Posterior vena cava (tissue), 2 donors: Measurements from ENCODE around the gene CGB3. TPM values are rescaled to one million over a fixed set of nuclear protein-coding genes. Genes with fewer than 3 reads are reported as not detected.

ENCODE experiments used
- DNase-seq: peaks from one replicate; pipeline ENCODE4 v3.0.0-alpha.2; 2020; ENCODE audit warnings: low spot score
- intact Hi-C, 2 donors: fragments of 100-400 bp; cut with DNase I; formaldehyde crosslinking; loops; one replicate each; pipeline versions ENCODE4 v1.14.1 to v1.14.2; 2022 to 2023
- microRNA-seq, 2 donors: library from miRNA; unstranded; fragments of <30 nt; microRNA quantifications; one replicate each; pipeline ENCODE4 v1.2.0, GENCODE V29; 2020 to 2021; ENCODE audit warnings: borderline microRNAs expressed in 2 of 2
- total RNA-seq, 2 donors: library from RNA; stranded (reverse); fragmentation: NEBNext Ultra II Directional; extraction: Animal tissue kit (Norgen Biotek cat#: 25700); gene quantifications; one replicate each; pipeline ENCODE4 v1.2.1, GENCODE V29; 2021
- donor health status: DM: yes; HTN: yes; CAD: no.
- donor health status: DM: yes; HTN: yes; CAD: no.

Gene CGB3
- total RNA-seq, 2 donors from 2014 or later, result not detected

- DNase-seq, result no peak
- intact Hi-C loops, result no loop called here
Measured at GRCh38 chr19:48992581-48993174, 31.5 kb downstream of the CGB3 start.

GRCh38 chr19:48991873-48992580 is 32.1 kb downstream of the CGB3 start:
- DNase-seq, result no peak
- intact Hi-C loops, result no loop called here

DNA sequence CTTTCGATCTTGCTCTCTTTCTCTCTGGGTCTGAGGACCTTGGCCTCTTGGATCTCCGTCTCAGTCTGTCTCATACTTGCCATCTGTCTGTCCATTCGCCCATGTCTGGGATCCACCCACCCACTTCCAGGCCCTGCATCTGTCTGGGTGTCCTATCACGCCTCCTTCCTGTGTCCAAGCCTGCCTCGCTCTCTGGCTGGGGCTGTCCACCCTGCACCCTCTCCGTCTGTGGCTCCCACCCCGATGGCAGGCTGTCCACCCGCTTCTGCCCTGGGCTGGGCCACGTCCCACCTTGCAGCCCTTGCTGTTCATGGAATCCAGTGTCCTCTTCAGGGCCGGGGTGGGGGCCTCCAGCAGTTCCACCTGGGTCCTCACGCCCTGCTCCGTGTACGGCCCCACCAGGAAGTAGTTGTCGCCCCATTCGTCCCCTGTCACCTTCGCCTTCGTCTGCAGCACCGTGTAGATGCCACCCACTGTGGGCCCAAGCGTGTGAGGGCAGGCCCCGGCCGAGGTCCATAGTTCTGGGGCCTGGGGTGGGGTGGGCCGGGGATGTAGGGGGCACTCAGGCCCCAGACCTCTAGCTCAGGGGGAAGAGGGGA is 33.0 kb downstream of the CGB3 start:
- no peak for DNase-seq
- intact Hi-C loops, result no loop called here

DNA sequence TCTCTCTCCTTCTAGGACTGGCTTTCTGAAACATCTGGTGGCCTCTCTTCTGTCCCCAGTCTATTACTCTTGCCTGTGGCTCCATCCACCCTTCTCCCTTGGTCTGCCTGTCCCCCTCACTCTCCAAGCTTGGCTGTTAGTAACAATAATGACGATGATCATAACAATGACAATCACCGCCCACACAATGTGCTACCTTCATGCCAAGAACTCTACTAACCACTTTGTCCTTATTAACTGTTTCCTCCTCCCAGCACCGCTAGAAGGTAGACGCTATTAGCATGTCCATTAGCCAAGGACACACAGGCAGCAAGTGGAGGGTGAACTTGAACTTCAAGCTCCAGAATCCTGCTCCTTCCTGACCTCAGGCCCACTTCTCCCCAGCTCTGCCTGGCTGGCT is 33.7 kb downstream of the CGB3 start:
- no peak for DNase-seq
- intact Hi-C loops, result no loop called here

DNA sequence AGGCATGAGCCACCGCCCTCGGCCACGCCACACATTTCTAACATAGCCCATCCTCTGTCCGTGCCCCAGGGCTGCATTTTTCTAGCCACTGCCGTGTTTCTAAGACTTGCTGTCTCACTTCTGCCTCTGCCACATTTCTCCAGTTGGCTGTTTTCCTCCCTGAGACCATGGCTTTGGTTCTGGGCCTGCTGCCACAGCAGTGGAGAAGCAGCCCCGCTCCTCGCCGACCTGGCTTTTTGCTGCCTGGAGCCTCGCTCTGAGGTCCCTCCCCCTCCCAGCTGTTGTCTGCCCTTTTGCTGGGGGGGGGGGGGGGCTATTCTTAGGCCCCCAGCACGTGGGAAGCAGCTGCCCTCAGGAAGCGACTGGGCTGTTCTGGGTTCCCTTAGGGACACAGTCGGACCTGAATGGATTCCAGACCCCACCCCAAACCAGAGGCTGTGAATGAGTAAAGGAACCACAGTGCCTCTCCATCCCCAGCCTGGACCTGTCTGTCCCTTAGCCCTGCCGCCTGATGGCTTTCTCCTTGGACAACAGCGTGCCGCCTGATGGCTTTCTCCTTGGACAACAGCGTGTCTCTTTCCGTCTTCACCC is 34.3 kb downstream of the CGB3 start:
- intact Hi-C loops, result loop anchor here in 1 of 2 donors (5.0 kb wide), 1 partner anchor 347 kb away; no protein-coding TSS in a partner anchor

DNA sequence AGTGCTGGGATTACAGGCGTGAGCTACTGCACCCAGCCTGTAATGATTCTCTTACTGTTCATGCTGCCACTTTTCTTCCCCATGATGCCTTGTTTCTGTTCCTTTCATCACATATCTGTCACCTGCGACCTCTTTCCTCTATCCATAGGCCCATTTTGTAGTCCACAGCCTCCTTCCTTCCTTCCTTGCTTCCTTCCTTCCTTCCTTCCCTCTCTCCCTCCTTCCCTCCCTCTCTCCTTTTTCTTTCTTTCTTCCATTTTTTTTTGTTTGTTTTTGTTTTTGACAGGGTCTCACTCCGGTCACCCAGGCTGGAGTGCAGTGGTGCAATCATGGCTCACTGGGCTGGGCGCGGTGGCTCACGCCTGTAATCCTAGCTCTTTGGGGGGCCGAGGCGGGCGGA is 35.3 kb downstream of the CGB3 start:
- no peak for DNase-seq
- intact Hi-C loops, result loop anchor here in 1 of 2 donors (5.0 kb wide), 1 partner anchor 347 kb away; no protein-coding TSS in a partner anchor

More for the DNA sequence above, 34.3 kb downstream of the CGB3 start:
- no peak for DNase-seq

GRCh38 chr19:48988286-48988685 is 35.8 kb downstream of the CGB3 start:
- intact Hi-C loops, result loop anchor here in 1 of 2 donors (5.0 kb wide), 1 partner anchor 346 kb away; no protein-coding TSS in a partner anchor

GRCh38 chr19:48987323-48987722 is 36.8 kb downstream of the CGB3 start:
- intact Hi-C loops, result loop anchor here in 1 of 2 donors (5.0 kb wide), 1 partner anchor 345 kb away; no protein-coding TSS in a partner anchor
- no peak for DNase-seq

More at GRCh38 chr19:48988286-48988685, 35.8 kb downstream of the CGB3 start:
- no peak for DNase-seq

GRCh38 chr19:48986211-48986610 is 37.9 kb downstream of the CGB3 start:
- intact Hi-C loops, result loop anchor here in 1 of 2 donors (5.0 kb wide), 1 partner anchor 344 kb away; no protein-coding TSS in a partner anchor
- DNase-seq, result no peak

GRCh38 chr19:48985711-48986110 is 38.4 kb downstream of the CGB3 start:
- no peak for DNase-seq
- intact Hi-C loops, result loop anchor here in 1 of 2 donors (5.0 kb wide), 1 partner anchor 343 kb away; no protein-coding TSS in a partner anchor

GRCh38 chr19:48982280-48982679 is 41.9 kb downstream of the CGB3 start:
- intact Hi-C loops, result no loop called here

GRCh38 chr19:48977061-48977460 is 47.1 kb downstream of the CGB3 start:
- intact Hi-C loops, result no loop called here
- no peak for DNase-seq

More at GRCh38 chr19:48982280-48982679, 41.9 kb downstream of the CGB3 start:
- no peak for DNase-seq

- intact Hi-C loops, result no loop called here
- DNase-seq, result no peak
Measured at GRCh38 chr19:48975947-48976847, 47.9 kb downstream of the CGB3 start.

Small RNA genes within 50 kb of the gene (microRNA-seq; reads per million reads assigned to microRNA genes)
- gene MIR6798, result 0 to 0.26 reads per million in 2 donors

Other genes with a start within 250 kb of the CGB3 start
- 10 to 100 TPM; 21.7 to 24.9 TPM for gene BCAT2, start 213.3 kb downstream of the CGB3 start, total RNA-seq
- 1 to 10 TPM; 5.6 to 6.6 TPM for gene HSD17B14, start 187.8 kb downstream of the CGB3 start, total RNA-seq
- 10 to 100 TPM; 91.0 to 91.2 TPM for gene PLEKHA4, start 155.7 kb downstream of the CGB3 start, total RNA-seq
- 100 to 1,000 TPM in 1 of 2 donors, 10 to 100 TPM in 1; 72.8 to 172 TPM for gene PPP1R15A, start 151.9 kb downstream of the CGB3 start, total RNA-seq
- gene TULP2, start 125.6 kb downstream of the CGB3 start, total RNA-seq, result 1 to 10 TPM in 1 of 2 donors, under 1 TPM in 1; 0.86 to 1.9 TPM
- gene NUCB1, start 124.0 kb downstream of the CGB3 start, total RNA-seq, result 100 to 1,000 TPM; 219 to 282 TPM
- gene DHDH, start 90.6 kb downstream of the CGB3 start, total RNA-seq, result not detected
- gene BAX, start 69.5 kb downstream of the CGB3 start, total RNA-seq, result 10 to 100 TPM; 44.6 to 53.4 TPM
- gene FTL, start 59.0 kb downstream of the CGB3 start, total RNA-seq, result 1,000 to 10,000 TPM; 2,854 to 3,275 TPM
- 10 to 100 TPM; 28.0 to 39.5 TPM for gene GYS1, start 31.0 kb downstream of the CGB3 start, total RNA-seq
- gene RUVBL2, start 30.4 kb downstream of the CGB3 start, total RNA-seq, result 10 to 100 TPM; 34.7 to 43.1 TPM
- not detected for gene LHB, start 7.2 kb downstream of the CGB3 start, total RNA-seq
- gene CGB2, start 7.6 kb upstream of the CGB3 start, total RNA-seq, result not detected
- gene CGB1, start 12.6 kb upstream of the CGB3 start, total RNA-seq, result not detected
- not detected for gene CGB5, start 19.5 kb upstream of the CGB3 start, total RNA-seq
- not detected for gene CGB8, start 24.8 kb upstream of the CGB3 start, total RNA-seq
- gene CGB7, start 33.4 kb upstream of the CGB3 start, total RNA-seq, result not detected
- not detected for gene NTF4, start 40.5 kb upstream of the CGB3 start, total RNA-seq
- gene KCNA7, start 48.4 kb upstream of the CGB3 start, total RNA-seq, result not detected
- gene SNRNP70, start 61.1 kb upstream of the CGB3 start, total RNA-seq, result 100 to 1,000 TPM; 114 to 124 TPM
- gene LIN7B, start 90.0 kb upstream of the CGB3 start, total RNA-seq, result 1 to 10 TPM; 9.0 to 9.3 TPM
- under 1 TPM in 1 of 2 donors, not detected in 1; 0.81 TPM for gene C19orf73, start 94.8 kb upstream of the CGB3 start, total RNA-seq
- 1 to 10 TPM; 3.6 to 4.9 TPM for gene PPFIA3, start 95.2 kb upstream of the CGB3 start, total RNA-seq
- gene HRC, start 131.1 kb upstream of the CGB3 start, total RNA-seq, result 1 to 10 TPM; 1.1 to 2.4 TPM
- gene TRPM4, start 133.5 kb upstream of the CGB3 start, total RNA-seq, result 10 to 100 TPM; 20.5 to 36.0 TPM